K562 (cell line): ENCODE results near the gene LSR. TPM values are rescaled to one million over a fixed set of nuclear protein-coding genes. Genes with fewer than 3 reads are reported as not detected.

ENCODE experiments used
- ATAC-seq: fragments of 200-7000 bp; cut with Tn5 transposase; 3 replicates; pipeline ENCODE4 v1.9.1; 2020; ENCODE audit warnings: moderate library complexity
- BruUV-seq: library from RNA; stranded (reverse); fragments of 400-500 nt; replicated peaks from 2 replicates; lab custom pipeline; 2021; lab: Mats Ljungman, UMichigan
- CTCF ChIA-PET: fragments of 300-600 bp; formaldehyde crosslinking; extraction: SDS; loops from one replicate; lab custom pipeline; 2021; ENCODE audit warnings: low intra/inter-chr PET ratio; lab: Yijun Ruan, JAX
- POLR2A ChIA-PET: fragments of 300-600, 350-650 bp; sonication (Branson Sonifier 250); formaldehyde crosslinking; extraction: SDS; loops from one replicate; lab custom pipeline; 2021; ENCODE audit warnings: antibody characterized with exemption, inconsistent platforms; lab: Yijun Ruan, JAX
- DNase-seq, 4 experiments: peaks; one replicate each; pipeline versions ENCODE4 v3.0.0 to v3.0.0-alpha.2; 2011 to 2018; ENCODE audit warnings: low spot score in 3 of 4, mixed read lengths in 3 of 4; ENCODE audit errors: extremely low read depth in 1 of 4
- FAIRE-seq: peaks from 2 replicates; lab custom pipeline; 2011; peaks lifted over from hg19 to GRCh38; lab: Jason Lieb, UNC
- H2AFZ ChIP-seq: 2 replicates; pipeline ENCODE4 v1.6.0; 2011; ENCODE audit warnings: low read depth, low read length, control low read depth, inconsistent platforms
- H3K27ac ChIP-seq: fragments of 200-600 bp; 3 replicates; pipeline ENCODE4 v1.8.0; 2011; ENCODE audit warnings: low read depth, mild to moderate bottlenecking, control low read depth, inconsistent platforms, low read length, moderate library complexity, mixed read lengths; ENCODE audit errors: extremely low read depth
- H3K27me3 ChIP-seq, 2 experiments: fragments of 300-600 bp in 1 of 2; 2 replicates in 1 of 2; 3 replicates in 1 of 2; pipeline versions ENCODE4 v1.6.0 to v1.8.0; 2011; ENCODE audit warnings: inconsistent platforms in 2 of 2, low read length in 2 of 2, mild to moderate bottlenecking in 1 of 2, mixed read lengths in 1 of 2, moderate library complexity in 1 of 2; ENCODE audit not compliant: control insufficient read depth in 2 of 2, insufficient read depth in 2 of 2
- H3K36me3 ChIP-seq: fragments of 300-600 bp; 3 replicates; pipeline ENCODE4 v1.8.0; 2011; ENCODE audit warnings: mild to moderate bottlenecking, low read length, inconsistent platforms; ENCODE audit not compliant: control insufficient read depth, insufficient read depth
- H3K4me1 ChIP-seq, 2 experiments: fragments of 200-600 bp in 1 of 2; replicated peaks in 1 of 2; 2 replicates in 1 of 2; 3 replicates in 1 of 2; pipeline versions ENCODE4 v1.5.1 to v1.8.0; 2011; ENCODE audit warnings: inconsistent platforms in 2 of 2, low read length in 2 of 2, mild to moderate bottlenecking in 1 of 2, mixed read lengths in 1 of 2, moderate library complexity in 1 of 2; ENCODE audit not compliant: control insufficient read depth in 2 of 2, insufficient read depth in 2 of 2
- H3K4me2 ChIP-seq: 2 replicates; pipeline ENCODE4 v1.6.1; 2011; ENCODE audit warnings: low read length, control low read depth, inconsistent platforms, mixed read lengths; ENCODE audit not compliant: insufficient read depth
- H3K4me3 ChIP-seq: fragments of 200-600 bp; sonication (generic), shearing (Covaris generic); 2 replicates; pipeline ENCODE4 v1.5.1; 2016; ENCODE audit warnings: control low read depth, inconsistent platforms
- H3K79me2 ChIP-seq: fragments of 200-600 bp; 3 replicates; pipeline ENCODE4 v1.8.0; 2011; ENCODE audit warnings: low read length, inconsistent platforms; ENCODE audit not compliant: control insufficient read depth, insufficient read depth
- H3K9ac ChIP-seq, 2 experiments: 2 replicates each; pipeline versions ENCODE4 v1.6.0 to v1.6.1; 2011; ENCODE audit warnings: low read depth in 2 of 2, low read length in 2 of 2, control low read depth in 1 of 2, inconsistent platforms in 1 of 2, mild to moderate bottlenecking in 1 of 2, mixed read lengths in 1 of 2; ENCODE audit not compliant: insufficient read depth in 1 of 2
- H3K9me1 ChIP-seq: one replicate; pipeline ENCODE4 v1.6.0; 2011; ENCODE audit warnings: inconsistent platforms, mild to moderate bottlenecking, low read length, moderate library complexity; ENCODE audit not compliant: control insufficient read depth, insufficient read depth
- H3K9me3 ChIP-seq: replicated peaks from 2 replicates; pipeline ENCODE4 v1.5.1; 2011; ENCODE audit warnings: low read depth, low read length, inconsistent platforms; ENCODE audit not compliant: control insufficient read depth, insufficient read depth
- H4K20me1 ChIP-seq: replicated peaks from 2 replicates; pipeline ENCODE4 v1.6.1; 2011; ENCODE audit warnings: low read length, inconsistent platforms, mixed read lengths; ENCODE audit not compliant: control insufficient read depth, insufficient read depth
- NCOA2 ChIP-seq, 2 experiments: fragments of 450-650 bp; IDR thresholded peaks; 2 replicates each; pipeline ENCODE4 v1.6.1; 2018; ENCODE audit warnings: mild to moderate bottlenecking in 2 of 2, moderate library complexity in 1 of 2; ENCODE audit not compliant: partially characterized antibody in 2 of 2
- POLR2G ChIP-seq: fragments of 200-400 bp; formaldehyde crosslinking; IDR thresholded peaks from 2 replicates; pipeline ENCODE4 v1.6.1; 2017; ENCODE audit warnings: low read depth, mild to moderate bottlenecking, antibody characterized with exemption, low read length, moderate library complexity
- RBFOX2 ChIP-seq: fragments of 200-400 bp; formaldehyde crosslinking; IDR thresholded peaks from 2 replicates; pipeline ENCODE4 v1.6.1; 2017; ENCODE audit warnings: low read depth, mild to moderate bottlenecking, low read length, moderate library complexity
- ZBTB33 ChIP-seq: sonication (generic); formaldehyde crosslinking; IDR thresholded peaks from 2 replicates; pipeline ENCODE4 v1.8.1; 2023; ENCODE audit warnings: mild to moderate bottlenecking, missing genetic modification reagents
- ZNF224 ChIP-seq: sonication (generic); formaldehyde crosslinking; IDR thresholded peaks from 2 replicates; pipeline ENCODE4 v1.8.0; 2022; ENCODE audit warnings: mild to moderate bottlenecking, missing genetic modification reagents
- WGBS: fragments of 100-300 bp; shearing (Covaris generic); methylation state at CpG from one replicate; pipeline ENCODE4 v1.1.6; 2016; ENCODE audit warnings: low coverage, mixed read lengths; ENCODE audit not compliant: insufficient coverage; ENCODE audit errors: missing lambda C conversion rate; 5-methylcytosine and 5-hydroxymethylcytosine counted together
- in situ Hi-C: fragments of 300-500 bp; cut with MboI; formaldehyde crosslinking; loops from 4 replicates; pipeline ENCODE4 v1.15.0; 2018; ENCODE audit warnings: inconsistent platforms, mixed read lengths
- intact Hi-C: fragments of 100-400 bp; cut with micrococcal nuclease; formaldehyde crosslinking; loops from 2 replicates; pipeline ENCODE4 v1.14.2; 2022
- polyA plus RNA-seq, 8 experiments: library from polyadenylated mRNA; depleted of rRNA in 4 of 8; stranded (reverse) in 5 of 8; unstranded in 3 of 8; fragments of >200 nt; fragmentation: Nextera tagmentation in 2 of 8; fragmentation: Illumina TruSeq in 1 of 8; extraction: Ambion mirVana in 2 of 8; extraction: Trizol in 1 of 8; gene quantifications; 2 replicates each; pipeline versions ENCODE4 v1.2.1 to v1.2.3, GENCODE V29; 2011 to 2014; ENCODE audit warnings: inconsistent platforms in 1 of 8, missing spikeins in 1 of 8
- total RNA-seq, 7 experiments: library from RNA; depleted of rRNA in 6 of 7; stranded (reverse); fragments of >200 nt in 6 of 7; fragmentation: Illumina TruSeq in 2 of 7; extraction: Trizol in 2 of 7; gene quantifications; 2 replicates each; pipeline versions ENCODE4 v1.2.1 to v1.2.3, GENCODE V29; 2011 to 2021; ENCODE audit warnings: low replicate concordance in 1 of 7

The LSR gene
- total and polyA plus RNA-seq, 9 of the 15 experiments (the other 6 are each of a cell fraction or from before 2014, with no cell fraction given) = 0.44 to 87.9 (median 28.0) TPM

GRCh38 chr19:35278578-35279284 is 29.9 kb downstream of the LSR start:
- intact Hi-C loops (no loop called here), in situ Hi-C loops (loop anchor here (10.0 kb wide), 2 partner anchors 56 to 186 kb away; no protein-coding TSS in a partner anchor)
- 94% methylated on average over 22 of the region's 45 CpGs for WGBS
- no peak overlapping the region for H3K9ac ChIP-seq
- no peaks in the 10 kb centered on the region for H3K9me3 ChIP-seq
- TF ChIP-seq ZBTB33 (peak; percentile 72), POLR2G (peak; percentile 52; the same call in 1 of the 2 replicates), RBFOX2 (peak; percentile 39), ZNF224 (no peak), NCOA2 (IDR thresholded peaks at IDR 0.05; ENCODE audit: partially characterized antibody in 2 of 2) (no peak)
- H2AFZ ChIP-seq = no peak overlapping the region
- no TSS peak for BruUV-seq
- FAIRE-seq (no peak), DNase-seq (no peak), ATAC-seq (no peak)
- no peaks in the 10 kb centered on the region; the same call in 1 of the 2 replicates for H4K20me1 ChIP-seq
- no peaks in the 10 kb centered on the region for H3K9me1 ChIP-seq
- ChIA-PET POLR2A (interaction anchor here (0.6 to 1.9 kb wide), 8 partner anchors 9 to 365 kb away, joined by 3 to 7 read pairs (median 3); no protein-coding TSS in a partner anchor), CTCF (no interaction called here)
- no peaks in the 10 kb centered on the region for H3K27me3 ChIP-seq
- no peak overlapping the region for H3K4me2 ChIP-seq
- H3K4me1 ChIP-seq = peaks cover 11 to 46% of the 10 kb centered on the region in 2 experiments; a peak in 4 of 5 replicates
- peaks cover 38% of the 10 kb centered on the region; the same call in 1 of the 3 replicates for H3K36me3 ChIP-seq
- H3K4me3 ChIP-seq = no peak overlapping the region
- no peaks in the 10 kb centered on the region for H3K79me2 ChIP-seq
- H3K27ac ChIP-seq = no peak overlapping the region
